ENCODE results near the gene ANAPC10.

ANAPC10 gene

GRCh38 chr4:145075742-145076468, 22.1 kb downstream of the ANAPC10 start:
- no peak overlapping the region for H3K27ac ChIP-seq
- DNase-seq (ENCODE audit: low read depth, low spot score) = no peak

DNA sequence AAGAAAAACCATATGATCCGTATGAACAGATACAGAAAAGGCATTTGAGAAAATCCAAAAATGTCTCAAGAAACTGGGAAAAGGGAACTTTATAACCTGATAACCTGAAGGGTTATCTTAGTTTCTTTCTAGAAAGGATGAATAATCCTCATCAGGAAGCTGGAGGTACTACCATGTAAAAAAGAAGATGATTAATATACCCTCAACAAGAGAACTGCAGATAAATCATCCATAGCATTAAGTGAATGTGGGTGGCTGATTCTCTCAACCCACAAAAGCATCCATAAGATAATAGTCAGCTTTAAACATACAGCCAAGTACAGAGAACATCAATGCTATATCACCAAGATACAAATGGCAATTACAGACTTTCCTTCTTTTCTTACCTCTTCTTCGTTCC, 26.4 kb downstream of the ANAPC10 start:
- no peak for DNase-seq (ENCODE audit: low read depth, low spot score)
- no peak overlapping the region for H3K27ac ChIP-seq

- DNase-seq (ENCODE audit: low read depth, low spot score) = no peak
- no peak overlapping the region for H3K27ac ChIP-seq
These were observed 28.6 kb downstream of the ANAPC10 start for GRCh38 chr4:145069361-145069760.

- H3K27ac ChIP-seq = no peak overlapping the region
- no peak for DNase-seq (ENCODE audit: low read depth, low spot score)
These were observed 31.9 kb downstream of the ANAPC10 start for GRCh38 chr4:145066063-145066501.

- no peak overlapping the region for H3K27ac ChIP-seq
- no peak for DNase-seq (ENCODE audit: low read depth, low spot score)
These were observed 36.6 kb downstream of the ANAPC10 start for GRCh38 chr4:145061318-145061920.

- no peak overlapping the region for H3K27ac ChIP-seq
- DNase-seq (ENCODE audit: low read depth, low spot score) = no peak
These were observed 39.7 kb downstream of the ANAPC10 start for GRCh38 chr4:145058256-145058655.

- DNase-seq (ENCODE audit: low read depth, low spot score) = no peak
- no peak overlapping the region for H3K27ac ChIP-seq
These were observed 41.5 kb downstream of the ANAPC10 start for GRCh38 chr4:145056325-145057130.

DNA sequence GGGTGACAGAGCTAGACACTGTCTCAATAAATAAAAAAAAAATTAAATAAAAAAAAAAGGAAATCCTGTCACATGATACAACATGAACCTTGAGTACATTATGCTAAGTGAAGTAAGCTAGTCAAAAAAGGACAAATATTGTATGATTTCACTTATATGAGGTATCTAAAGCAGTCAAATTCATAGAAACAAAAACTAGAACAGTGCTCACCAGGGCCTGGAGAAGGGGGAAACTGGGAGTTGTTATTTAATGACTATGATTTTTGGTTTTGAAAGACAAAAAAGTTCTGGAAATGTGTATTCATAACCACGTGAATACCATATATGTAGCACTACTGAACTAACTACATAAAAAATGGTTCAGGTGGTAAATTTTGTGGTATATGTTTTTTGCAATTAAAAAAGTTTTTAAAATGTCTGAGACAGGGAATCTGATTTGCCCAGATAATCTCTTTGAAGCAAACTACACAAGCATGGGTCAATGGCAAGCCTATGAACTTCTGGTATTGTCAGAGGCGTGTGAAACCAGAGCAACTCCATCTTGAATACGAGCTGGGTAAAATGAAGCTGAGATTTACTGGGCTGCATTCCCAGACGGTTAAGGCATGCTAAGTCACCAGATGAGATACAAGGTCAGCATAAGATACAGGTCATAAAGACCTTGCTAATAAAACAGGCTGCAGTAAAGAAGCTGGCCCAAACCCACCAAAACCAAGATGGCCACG, 42.3 kb downstream of the ANAPC10 start:
- DNase-seq (ENCODE audit: low read depth, low spot score) = no peak
- no peak overlapping the region for H3K27ac ChIP-seq

- DNase-seq (ENCODE audit: low read depth, low spot score) = no peak
- no peak overlapping the region for H3K27ac ChIP-seq
These were observed 48.8 kb downstream of the ANAPC10 start for GRCh38 chr4:145049241-145049640.

DNA sequence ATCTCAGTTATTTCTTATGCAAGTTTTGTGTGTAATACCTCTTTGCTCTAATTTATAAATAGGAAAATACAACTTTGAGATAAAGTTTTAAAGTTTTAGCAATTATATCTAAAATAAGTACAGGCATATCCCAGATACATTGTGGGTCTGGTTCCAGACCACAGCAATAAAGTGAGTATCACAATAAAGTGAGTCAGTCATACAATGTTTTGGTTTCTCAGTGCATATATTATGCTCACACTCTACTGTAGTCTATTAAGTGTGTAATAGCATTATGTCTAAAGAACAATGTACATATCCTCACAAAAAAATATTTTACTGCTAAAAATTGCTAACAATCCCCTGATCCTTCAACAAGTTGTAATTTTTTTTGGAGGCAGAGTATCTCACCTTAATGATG, 49.2 kb downstream of the ANAPC10 start:
- H3K27ac ChIP-seq = no peak overlapping the region
- DNase-seq (ENCODE audit: low read depth, low spot score) = no peak

- DNase-seq (ENCODE audit: low read depth, low spot score) = no peak
- no peak overlapping the region for H3K27ac ChIP-seq
These were observed 50.8 kb downstream of the ANAPC10 start for GRCh38 chr4:145047151-145047550.

DNA sequence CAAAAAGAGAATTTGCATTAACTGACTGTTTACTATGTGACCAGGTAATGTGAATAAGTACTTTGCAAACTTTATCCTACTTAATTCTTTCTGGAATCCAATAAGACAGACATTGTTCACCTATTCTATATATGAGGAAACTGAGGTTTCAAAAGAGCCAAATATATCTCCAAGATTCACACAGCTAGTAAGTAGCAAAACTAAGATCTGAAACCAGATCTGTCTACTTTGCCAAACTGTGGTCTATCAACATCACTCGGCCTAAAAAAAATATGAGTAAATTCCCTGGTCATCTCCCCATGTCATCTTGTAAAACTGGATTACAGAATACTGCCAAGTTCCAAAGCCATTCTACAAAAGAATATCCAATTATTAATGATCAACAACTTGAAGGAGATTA, 52.8 kb downstream of the ANAPC10 start:
- no peak for DNase-seq (ENCODE audit: low read depth, low spot score)

GRCh38 chr4:145044341-145044740, 53.7 kb downstream of the ANAPC10 start:
- no peak for DNase-seq (ENCODE audit: low read depth, low spot score)
- no peak overlapping the region for H3K27ac ChIP-seq

More for the DNA sequence above, 52.8 kb downstream of the ANAPC10 start:
- H3K27ac ChIP-seq = no peak overlapping the region

DNA sequence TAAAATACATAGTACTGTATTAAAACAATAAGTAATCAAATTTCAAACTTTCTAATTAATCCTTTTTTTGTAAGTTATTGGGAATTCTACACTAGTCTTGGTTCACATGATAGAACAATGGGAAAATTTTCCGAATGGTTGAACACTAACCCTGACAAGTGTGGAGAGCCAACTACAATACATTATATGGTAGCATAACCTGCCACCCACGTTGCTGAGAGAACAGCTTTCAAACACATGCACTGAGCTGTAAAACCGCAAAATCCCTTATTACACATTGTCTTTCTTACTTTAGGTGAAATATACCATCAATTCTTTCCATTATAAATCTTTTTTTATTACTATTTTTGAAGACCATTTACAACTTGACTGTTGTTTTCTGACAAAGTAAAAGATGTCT, 54.7 kb downstream of the ANAPC10 start:
- DNase-seq (ENCODE audit: low read depth, low spot score) = no peak
- H3K27ac ChIP-seq = no peak overlapping the region

DNA sequence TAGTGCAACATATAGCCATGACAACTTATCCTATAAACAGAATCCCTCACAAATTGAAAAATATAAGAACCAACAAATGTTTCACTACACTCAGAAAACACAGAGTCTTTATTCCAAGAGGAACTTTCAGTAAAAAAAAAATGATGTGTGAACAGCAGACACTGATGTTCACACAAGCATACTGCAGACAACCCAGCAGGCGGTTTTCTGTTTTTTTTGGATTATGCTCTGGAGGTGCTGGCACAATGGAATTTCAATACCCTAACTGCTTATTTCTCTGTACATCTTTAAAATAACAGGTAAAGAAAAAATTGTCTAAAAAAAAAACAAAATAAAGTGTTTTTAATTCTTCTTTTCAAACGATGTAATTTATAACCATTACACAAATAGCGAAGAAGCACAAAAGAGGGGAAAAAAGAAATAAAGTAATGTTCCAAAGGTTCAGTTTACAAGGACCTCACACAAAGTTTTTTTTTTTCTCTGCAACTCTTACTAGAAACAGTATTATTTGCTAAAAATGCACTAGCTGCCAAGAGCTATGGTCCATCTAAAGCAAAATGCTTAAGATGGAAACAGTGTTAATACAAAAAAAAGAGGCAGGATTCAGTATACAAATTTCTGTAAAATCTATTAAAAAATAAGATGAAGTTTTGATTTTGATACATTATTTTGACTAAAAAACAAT, 55.3 kb downstream of the ANAPC10 start:
- no peak overlapping the region for H3K27ac ChIP-seq
- DNase-seq (ENCODE audit: low read depth, low spot score) = no peak

- no peak overlapping the region for H3K27ac ChIP-seq
- DNase-seq (ENCODE audit: low read depth, low spot score) = no peak
These were observed 56.6 kb downstream of the ANAPC10 start for GRCh38 chr4:145041378-145041777.

- no peak for DNase-seq (ENCODE audit: low read depth, low spot score)
- peak overlapping the region; percentile 71 for H3K27ac ChIP-seq
These were observed 62.4 kb downstream of the ANAPC10 start for GRCh38 chr4:145035494-145036136.

DNA sequence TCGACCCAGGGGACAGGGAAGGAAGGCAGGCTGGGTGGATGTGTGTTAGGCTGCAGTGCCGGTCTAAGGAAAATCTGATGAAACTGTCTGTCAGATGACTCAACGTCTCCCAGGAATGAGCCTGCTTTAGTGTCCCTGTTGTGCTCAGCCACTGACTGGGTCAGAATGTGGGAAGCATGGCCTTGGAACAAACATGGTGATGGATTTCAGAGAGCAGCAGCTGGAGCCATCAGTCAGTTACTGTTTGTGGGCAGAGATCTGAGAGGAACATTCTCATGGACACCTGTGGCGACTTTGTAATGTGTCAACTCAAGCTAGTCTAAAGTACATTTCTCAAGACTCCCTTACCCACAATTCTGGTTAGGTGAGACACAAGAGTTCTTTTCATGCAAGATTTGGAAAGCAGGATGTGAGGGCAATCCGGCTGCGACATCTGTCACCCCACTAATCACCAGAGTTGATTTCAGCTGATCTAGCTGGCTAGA, 63.2 kb downstream of the ANAPC10 start:
- peak; percentile 12 for DNase-seq (ENCODE audit: low read depth, low spot score)
- peak overlapping the region; percentile 71 for H3K27ac ChIP-seq

- no peak for DNase-seq (ENCODE audit: low read depth, low spot score)
- no peak overlapping the region for H3K27ac ChIP-seq
These were observed 78.7 kb downstream of the ANAPC10 start for GRCh38 chr4:145019346-145019745.

Measured in epithelial cell of prostate (primary cell).